Activated CD4-positive, alpha-beta T cell treated with anti-CD3 and anti-CD28 coated beads, Interleukin-10, Interleukin-2, amounts not matched to agents 100 ng/mL and 50 ng/mL, durations not matched to agents 16 hours and 8 hours (primary cell): ENCODE data around the gene MEIS1.

Source experiments
- DNase-seq: peaks from one replicate; pipeline ENCODE4 v3.0.0-alpha.2; 2020

Gene MEIS1

DNA sequence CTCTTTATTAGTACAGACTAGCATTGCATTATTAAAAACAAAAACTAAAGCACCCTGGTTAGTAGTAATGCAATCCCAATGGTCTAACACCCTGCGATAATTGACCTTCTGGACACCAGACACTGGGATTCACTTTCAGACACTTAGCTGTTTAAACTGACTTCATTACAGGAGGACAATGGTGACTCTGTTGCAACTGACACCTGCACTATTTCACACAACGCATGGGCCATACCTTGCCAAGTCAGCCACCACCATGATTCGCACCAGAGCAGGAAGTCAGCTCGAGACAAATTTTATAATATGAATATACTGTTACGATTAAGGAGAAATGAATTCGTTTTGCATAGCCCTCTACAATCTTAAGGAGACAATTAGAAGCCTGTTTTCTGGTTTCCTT, 150.7 kb downstream of the MEIS1 start:
- DNase-seq, result no peak

- no peak for DNase-seq
Measured at GRCh38 chr2:66587216-66587615, 152.3 kb downstream of the MEIS1 start.

- no peak for DNase-seq
Measured at GRCh38 chr2:66594001-66594400, 159.1 kb downstream of the MEIS1 start.

GRCh38 chr2:66595556-66595955, 160.6 kb downstream of the MEIS1 start:
- DNase-seq, result no peak

DNA sequence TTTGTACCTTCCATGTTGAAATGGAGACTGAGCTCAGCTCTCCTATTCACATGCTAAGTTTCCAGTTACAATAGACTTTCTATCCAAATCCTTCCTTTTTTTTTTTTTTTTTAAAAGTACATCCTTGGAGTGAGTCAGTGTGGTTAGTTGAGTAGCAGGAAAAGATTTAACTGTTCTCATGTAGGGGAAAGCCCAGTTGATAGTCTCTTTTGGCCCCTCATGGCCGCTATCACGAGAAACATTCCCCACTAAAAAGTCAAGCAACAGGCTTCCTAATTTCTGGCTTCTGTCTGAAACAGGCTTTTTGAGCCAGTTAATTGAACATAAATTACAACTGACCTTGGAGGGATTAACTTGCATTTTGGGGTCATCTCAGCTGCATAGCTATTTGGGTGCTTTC, 161.3 kb downstream of the MEIS1 start:
- DNase-seq, result no peak

- no peak for DNase-seq
Measured at GRCh38 chr2:66601624-66602023, 166.7 kb downstream of the MEIS1 start.

DNA sequence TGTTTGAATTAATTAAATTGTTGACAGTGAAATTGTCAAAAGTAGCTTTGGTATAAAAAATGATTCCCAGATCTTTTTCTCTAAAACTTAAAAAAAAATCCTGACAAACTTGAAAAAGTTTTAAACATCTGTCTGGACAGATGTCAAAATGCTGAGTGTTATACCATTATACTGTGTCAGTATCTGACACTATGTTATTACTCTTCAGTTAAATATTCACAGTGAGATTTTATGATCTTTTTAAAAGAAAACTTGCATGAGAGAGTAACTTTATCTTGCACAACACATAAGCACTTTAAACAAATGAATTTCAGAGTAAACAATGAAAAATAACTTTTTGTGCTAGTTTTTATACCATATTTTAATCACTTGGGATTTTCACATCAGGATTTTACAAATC, 167.4 kb downstream of the MEIS1 start:
- no peak for DNase-seq

GRCh38 chr2:66604326-66604725, 169.4 kb downstream of the MEIS1 start:
- DNase-seq, result no peak

DNA sequence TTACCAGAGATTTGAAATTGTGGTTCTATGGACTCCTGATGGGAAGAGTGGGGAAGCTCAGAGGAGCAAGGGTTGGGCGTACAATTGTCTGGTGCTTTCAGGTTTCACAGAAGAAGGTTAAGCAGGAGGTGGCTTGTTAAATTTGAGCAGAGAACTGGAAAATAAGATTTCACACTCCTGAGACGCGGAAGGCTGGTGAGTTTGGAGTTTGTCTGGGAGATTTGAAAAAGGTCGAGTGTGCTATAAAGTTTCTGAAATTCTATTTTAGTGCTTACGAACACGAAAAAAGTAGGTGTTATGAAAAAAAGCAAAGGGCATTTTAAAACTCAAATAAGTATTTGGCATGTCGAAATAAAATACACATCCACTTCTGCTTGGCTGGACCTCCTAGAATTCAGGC, 170.1 kb downstream of the MEIS1 start:
- no peak for DNase-seq

DNA sequence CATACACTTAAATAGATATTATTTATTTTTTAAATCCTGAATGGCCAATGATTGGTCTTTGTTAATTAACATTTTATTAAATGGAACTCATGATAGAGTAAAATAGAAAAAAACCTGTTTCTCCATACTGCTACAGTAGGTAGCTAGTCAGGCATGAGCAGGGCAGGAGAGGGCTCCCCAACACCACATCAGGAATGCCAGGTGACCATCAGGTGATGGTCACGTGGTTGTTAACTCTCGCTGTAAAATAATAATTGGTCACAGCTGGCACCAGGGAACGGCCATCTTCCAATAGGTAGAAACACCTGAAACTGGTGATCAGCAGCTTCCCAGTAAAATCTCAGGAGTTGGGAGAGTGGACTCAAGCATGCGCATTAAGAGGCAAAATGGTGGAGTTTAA, 172.2 kb downstream of the MEIS1 start:
- no peak for DNase-seq
